GM21737 (cell line): Measurements from ENCODE around the gene CD74.
"Not testable (repeated sequence)": the region's sequence is repeated elsewhere in the genome, so short reads cannot be mapped to it uniquely, and the experiment has no call there.

Source experiments
- ATAC-seq: cut with Tn5 transposase; IDR thresholded peaks from one replicate; pipeline ENCODE4 v1.9.1; 2021; ENCODE audit warnings: mild to moderate bottlenecking, moderate library complexity; ENCODE audit not compliant: unreplicated experiment

CD74 gene

DNA sequence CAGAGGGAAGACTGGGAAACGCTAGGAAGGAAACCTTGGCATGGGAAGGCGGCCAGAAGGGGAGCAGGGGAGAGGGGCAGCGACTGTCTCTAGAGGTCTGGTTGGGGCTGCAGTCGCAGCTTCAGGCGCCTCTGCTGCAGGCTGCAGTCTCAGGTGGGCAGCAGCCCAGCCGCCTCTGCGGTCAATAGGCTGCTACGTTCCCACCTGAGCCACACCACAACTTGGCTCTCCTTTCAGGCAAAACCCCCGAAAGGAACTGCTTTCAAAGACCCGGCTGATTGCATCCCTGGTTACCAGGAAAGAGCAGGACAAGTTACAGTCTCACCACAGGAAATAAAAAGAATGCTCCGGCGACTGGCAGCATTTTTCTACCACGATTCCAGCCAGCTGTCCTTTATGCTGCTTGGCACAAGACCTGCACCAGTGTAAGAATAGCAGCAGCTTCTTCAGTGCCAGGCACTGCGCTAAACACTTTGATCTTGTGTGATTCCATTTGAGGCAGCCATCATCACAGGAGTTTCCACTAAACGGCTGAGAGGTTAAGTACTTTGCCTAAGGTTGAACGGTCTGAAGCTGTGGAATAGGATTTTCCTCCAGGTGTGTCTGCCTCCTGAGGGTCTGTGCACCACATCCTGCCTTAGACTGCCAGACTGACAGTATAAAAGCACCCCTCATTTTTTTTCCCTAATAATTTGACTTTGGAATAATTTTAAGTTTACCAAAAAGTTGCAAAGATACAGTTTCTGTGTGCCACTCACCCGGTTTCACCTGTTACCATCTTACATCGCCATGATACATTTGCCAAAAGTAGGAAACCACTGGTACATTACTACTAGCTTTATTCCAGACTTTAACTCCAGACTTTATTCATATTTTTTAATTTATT, 29.3 kb upstream of the CD74 start:
- ATAC-seq: no peak

DNA sequence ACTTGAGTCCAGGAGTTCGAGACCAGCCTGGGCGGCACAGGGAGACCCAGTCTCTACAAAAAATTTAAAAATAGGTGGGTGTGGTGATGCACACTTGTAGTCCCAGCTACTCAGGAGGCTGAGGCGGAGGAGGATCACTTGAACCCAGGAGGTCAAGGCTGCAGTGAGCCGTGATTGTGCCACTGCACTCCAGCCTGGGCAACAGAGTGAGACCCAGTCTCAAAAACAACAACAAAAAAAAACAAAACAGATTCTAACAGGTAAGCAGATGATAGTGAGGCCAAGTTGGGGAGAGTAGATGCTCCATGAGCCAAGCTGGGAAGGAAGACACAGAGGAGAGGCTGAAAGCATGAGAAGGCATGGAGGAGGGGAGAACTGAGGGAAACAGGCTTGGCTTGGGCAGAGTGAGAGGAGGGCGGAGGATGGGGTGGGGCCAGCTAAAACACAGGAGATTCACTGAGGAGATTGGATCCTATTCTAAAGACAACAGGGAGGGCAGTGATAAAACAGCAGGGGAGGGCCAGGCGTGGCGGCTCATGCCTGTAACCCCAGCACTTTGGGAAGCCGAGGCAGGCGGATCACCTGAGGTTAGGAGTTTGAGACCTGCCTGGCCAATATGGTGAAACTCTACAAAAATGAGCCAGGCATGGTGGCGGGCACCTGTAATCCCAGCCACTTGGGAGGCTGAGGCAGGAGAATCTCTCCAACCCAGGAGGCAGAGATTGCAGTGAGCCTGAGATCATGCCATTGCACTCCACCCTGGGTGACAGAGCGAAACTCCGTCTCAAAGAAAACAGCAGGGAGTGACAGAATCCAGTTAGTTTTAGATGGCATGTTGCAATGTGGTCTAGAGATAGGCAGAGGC, 28.5 kb upstream of the CD74 start:
- no peak for ATAC-seq

DNA sequence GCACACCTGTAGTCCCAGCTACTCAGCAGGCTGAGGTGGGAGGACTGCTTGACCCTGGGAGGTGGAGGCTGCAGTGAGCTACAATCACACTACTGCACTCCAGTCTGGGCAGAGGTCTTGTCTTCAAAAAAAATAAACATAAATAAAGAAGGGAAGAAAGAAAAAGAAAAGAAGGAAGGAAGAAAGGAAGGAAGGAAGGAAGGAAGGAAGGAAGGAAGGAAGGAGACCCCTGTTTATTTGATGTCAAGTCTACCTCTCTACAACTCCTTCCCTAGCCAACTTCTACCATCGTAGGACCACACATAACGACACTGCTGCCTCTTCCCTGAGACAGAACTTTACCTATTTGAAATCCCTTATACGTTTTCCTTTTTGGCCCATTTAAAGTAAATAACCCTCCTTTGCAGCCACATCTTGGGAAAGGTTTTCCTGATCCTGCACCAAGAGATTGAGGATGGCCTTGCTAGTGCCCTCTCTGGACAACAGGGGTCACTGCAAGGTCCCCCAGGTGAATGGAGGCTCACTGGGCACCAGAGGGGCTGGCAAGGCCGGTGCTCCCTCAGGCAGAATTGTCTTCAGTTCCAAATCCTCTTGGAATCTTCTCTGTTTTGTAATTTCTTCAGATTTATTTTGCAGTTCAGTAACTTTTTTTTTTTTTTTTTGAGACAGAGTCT, 26.3 kb upstream of the CD74 start:
- ATAC-seq: no peak

DNA sequence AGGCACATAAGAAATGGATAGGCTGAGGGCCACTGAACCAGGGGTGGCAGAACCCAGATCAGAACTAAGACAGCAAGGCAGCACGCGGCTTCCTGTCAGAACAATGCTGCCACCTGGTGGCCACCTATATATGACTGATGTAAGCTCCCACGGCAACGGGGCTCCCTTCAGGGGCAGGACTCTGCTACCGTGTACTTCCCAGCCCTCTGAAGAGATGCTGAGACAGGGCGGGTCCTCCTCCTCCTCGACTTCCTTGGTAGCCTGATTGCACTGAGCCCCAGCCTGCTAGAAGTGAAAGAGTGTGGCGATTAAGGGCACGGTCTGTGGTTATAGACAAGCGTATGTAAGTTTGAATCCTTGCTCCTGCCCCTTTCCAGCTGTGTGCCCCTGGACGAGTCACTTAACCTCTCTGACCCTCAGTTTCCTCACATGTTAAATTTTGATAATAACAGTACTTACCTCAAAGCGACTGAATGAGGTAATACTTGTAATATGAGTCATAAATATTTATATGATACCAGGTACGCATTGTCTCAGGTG, 23.5 kb upstream of the CD74 start:
- ATAC-seq: peak; percentile 85

DNA sequence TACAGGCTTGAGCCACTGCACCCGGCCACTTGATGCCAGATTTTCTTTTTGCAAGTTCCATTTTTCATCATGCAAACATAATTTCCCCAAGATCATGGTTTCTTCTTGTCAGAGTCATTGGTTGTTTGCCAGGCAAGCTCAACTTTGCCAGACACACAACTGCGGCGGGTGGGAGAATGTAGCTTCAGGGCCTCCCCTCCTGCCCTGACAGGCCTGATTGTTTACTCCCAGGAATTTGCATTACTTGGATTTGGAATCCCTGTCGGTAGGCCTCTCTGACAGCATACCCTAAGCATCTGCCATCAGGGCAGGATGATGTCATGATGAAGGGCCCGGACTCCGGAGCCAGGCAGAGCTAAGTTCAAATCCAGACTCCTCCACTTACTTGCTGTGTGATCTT, 21.8 kb upstream of the CD74 start:
- no peak for ATAC-seq

DNA sequence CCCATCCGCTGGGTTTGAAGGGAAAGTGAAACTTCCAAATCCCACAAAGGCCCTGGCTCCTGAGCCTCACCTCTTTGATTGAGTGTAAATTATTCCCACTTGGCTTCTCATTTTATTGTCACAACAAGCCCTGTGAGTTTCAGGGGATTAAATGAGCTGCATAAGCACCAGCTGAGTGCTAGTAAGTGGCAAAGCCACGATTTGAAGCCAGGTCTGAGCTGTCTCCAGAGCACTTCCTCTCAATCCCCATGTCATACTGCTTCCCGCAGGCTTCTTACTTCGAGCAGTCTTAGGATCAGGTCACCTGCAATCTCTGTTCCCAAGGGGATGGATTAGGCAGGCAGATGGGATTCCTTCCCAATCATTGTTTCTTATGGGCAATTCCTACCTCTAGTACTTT, 18.9 kb upstream of the CD74 start:
- no peak for ATAC-seq

GRCh38 chr5:150431048-150431447, 18.3 kb upstream of the CD74 start:
- ATAC-seq: no peak

DNA sequence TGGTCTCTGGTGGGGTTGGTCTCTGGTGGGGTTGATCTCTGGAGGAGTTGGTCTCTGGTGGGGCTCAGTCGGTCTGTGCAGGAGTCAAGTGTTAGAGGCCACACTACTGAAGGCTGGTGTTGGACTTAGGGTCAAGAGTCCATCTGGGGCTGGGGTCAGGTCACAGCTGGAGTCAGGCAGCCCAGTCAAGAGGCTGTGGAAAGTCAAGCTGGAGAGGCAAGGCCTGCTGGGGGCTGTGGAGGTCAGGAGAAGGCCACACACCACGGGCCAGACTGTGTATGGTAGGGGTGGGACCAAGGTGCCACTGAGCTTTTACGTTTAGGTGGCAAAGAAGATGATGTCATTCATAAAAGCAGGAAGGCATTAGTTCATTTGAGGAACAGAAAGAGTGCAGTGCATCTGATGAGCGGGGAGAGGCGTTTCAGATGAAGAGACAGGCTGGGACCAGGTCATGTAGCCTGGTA, 16.7 kb upstream of the CD74 start:
- no peak for ATAC-seq

- ATAC-seq: no peak
Measured at GRCh38 chr5:150428978-150429377, 16.3 kb upstream of the CD74 start.

DNA sequence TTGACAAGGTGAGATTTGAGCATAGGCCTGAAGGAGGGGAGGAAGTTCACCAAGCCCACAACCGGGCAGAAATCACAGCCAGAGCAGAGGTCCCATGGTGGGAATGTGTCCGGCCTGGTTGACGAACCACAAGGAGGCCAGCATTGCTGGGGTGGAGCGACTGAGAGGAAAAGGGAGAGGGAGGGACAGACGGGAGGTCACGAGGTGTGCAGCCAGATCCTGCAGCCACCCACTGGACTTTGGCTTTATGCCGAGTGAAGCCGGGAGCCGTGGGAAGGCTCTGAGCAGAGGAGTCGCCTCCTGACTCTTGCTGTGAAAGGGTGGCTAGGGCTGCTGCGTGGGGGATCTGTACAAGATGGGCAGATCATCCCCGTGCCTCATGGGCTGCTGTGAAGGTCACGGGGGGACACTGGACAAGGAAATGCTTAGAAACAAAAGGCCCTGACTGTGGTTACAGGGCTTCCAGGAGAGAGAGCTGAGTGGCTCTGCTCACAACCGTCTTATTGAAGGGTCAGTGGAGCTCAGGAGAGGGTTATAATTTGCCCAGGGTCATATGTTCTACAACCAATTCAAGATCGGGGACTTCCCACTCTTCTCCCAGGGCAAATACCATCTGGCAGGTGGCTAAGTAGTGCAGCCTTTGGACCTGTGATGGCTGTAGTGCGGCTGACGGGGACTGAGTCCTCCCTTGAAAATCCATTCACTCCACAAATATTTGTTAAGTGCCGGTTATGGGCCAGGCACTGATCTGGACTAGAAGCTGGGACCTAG, 15.6 kb upstream of the CD74 start:
- ATAC-seq: no peak

DNA sequence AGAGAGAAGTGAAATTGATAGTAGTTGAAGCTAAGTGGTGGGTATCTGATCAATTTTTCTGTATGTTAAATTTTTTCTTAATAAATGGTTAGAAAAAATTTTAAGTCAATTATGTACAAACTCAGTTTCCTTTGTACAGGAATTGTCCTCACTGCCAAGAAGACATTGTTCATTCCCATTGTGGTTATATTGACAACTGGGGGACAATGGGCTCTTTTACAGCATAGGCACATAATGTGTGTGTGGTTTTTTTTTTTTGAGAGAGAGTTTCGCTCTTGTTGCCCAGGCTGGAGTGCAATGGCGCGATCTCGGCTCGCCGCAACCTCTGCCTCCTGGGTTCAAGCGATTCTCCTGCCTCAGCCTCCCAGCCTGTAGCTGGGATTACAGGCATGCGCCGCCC, 13.5 kb upstream of the CD74 start:
- not testable (repeated sequence) for ATAC-seq

DNA sequence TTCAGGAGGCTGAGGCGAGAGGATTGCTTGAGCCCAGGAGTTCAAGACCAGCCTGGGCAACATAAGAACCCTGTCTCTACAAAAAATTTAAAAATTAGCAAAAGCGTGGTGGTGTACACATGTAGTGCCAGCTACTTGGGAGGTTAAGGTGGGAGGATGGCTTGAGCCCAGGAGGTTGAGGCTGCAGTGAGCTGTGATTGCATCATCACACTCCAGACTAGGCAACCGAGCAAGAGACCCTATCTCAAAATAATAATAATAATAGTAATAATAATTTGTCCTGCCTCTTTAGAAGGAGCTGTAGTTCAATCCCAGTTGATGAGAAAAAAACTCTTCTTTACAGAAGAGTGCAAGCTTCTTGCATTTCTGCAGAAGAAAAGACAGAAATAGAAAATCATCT, 10.0 kb upstream of the CD74 start:
- no peak for ATAC-seq

DNA sequence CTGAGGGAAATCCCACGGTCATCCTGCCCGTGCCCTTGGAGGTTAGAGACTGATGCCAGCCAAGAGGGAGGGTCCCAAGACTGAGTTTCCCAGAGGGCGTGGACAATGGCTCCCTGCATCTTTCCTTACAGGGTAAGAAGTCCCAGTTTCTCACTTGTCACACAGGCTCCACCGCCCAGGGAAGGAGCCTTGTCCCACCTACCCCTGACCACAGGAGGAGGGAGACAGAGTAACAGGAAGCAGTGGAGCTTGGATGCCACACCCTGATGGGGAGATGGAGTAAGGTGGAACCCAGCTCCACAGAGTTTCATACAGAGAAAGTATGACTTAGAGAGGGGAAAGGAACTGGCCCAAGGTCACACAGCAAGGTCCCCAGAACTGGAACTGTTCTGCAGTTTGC, 9.4 kb upstream of the CD74 start:
- ATAC-seq: no peak

GRCh38 chr5:150419630-150420270, 7.0 kb upstream of the CD74 start:
- peak; percentile 63 for ATAC-seq

GRCh38 chr5:150413902-150414790, 1.4 kb upstream of the CD74 start:
- ATAC-seq: not testable (repeated sequence)

GRCh38 chr5:150413176-150413901, 629 bp upstream of the CD74 start:
- no peak for ATAC-seq

GRCh38 chr5:150411245-150411979, 1.3 kb downstream of the CD74 start:
- peak; percentile 17 for ATAC-seq
